ENCODE measurements around the gene ETFBKMT.

ETFBKMT gene, protein sequence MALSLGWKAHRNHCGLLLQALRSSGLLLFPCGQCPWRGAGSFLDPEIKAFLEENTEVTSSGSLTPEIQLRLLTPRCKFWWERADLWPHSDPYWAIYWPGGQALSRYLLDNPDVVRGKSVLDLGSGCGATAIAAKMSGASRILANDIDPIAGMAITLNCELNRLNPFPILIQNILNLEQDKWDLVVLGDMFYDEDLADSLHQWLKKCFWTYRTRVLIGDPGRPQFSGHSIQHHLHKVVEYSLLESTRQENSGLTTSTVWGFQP

DNA sequence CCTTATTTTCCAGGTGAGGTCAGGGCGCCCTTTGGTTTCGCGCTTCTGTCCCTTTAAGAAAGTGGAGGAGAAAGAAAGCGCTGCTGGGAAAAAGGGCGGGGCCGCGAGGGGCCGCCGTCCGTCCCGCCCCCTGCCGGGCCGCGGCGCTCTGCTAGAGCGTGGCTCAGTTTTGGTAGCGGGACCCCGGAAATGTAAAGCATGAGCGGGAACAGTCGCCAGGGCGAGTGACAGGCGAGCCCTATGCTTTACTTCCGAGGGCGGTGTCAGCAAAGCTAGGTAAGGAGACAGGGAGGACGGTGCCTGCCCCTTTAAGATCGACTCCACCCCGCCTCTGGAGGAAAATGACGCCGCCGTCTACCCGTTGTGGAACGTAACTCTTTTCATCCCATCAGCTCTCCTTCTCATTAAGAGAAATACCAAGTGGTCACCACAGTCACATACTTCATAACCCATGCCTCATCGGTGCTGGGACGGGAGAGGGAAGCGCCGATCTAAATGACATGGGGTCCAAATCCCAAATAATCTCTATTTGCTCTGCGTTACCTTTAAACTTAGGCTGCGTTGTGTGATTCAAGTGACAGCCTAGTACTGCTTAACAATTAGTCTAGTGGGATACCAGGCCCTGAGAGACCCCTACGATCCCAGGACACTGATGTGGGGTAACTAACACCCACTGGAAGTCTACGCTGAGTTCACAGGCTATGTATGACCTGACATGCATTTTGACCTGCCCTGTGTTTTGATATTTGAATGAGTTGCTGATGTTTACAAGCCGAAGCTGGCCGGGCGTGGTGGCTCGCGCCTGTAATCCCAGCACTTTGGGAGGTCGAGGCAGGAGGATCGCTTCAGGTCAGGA, at the start of gene ETFBKMT:
Gene ETFBKMT, plus strand, starts transcription at position 602 of the 856 bp plus-strand sequence. CDS start 2,266 bp downstream, outside the sequence.
- peak; percentile 94 for DNase-seq

DNA sequence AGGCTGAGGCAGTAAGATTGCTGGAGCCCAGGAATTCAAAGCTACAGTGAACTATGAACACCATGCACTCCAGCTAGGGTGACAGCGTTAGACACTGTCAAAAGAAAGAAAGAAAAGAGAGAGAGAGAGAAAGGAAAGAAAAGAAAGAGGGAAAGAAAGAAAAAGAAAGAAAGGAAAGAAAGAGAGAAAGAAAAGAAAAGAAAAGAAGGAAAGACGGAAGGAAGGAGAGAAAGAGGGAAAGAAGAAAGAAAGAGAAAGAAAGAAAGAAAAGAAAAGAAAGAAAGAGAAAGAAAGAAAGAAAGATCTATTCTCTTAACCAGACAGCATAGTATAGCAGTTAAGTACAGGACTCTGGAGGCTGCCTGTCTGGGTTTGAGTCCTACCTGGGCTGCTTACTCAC, 46.7 kb upstream of the ETFBKMT start:
- DNase-seq, result no peak

DNA sequence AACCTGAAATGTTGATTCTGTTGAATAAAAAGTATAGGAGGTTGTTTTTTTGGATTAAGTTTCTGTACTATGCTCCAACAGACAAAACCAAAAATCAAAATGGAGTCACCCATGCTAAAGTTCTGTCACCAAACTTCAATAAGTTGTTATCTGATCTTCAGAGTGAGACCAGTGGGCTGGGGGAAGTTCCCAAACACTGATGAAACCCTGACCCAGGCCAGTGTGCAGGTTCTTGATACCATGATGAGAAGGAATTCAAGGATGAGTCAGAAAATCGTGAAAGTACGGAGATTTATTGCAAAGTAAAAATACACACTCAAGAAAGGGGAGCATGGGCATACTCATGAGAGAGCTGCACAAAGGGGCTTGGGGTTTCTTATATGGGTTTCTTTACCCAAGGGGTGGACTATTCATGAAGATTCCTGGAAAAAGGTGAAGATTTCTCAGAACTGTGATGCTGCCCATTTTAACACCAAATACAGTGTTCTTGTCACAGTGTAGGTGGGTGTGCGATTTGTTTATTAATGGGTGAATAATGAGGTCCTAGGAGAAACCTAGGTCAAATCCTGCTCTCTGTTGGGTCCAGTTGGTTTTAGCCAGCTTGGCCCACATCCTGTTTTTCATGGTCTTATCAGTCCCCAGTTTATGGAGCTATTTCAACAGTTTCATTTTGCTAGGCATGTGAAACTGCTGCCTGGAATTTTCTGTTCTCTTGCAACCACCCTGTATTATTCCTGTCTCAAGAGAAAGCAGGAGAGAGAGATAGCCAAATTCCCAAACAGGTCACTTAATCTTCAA, 41.1 kb upstream of the ETFBKMT start:
- no peak for DNase-seq

DNA sequence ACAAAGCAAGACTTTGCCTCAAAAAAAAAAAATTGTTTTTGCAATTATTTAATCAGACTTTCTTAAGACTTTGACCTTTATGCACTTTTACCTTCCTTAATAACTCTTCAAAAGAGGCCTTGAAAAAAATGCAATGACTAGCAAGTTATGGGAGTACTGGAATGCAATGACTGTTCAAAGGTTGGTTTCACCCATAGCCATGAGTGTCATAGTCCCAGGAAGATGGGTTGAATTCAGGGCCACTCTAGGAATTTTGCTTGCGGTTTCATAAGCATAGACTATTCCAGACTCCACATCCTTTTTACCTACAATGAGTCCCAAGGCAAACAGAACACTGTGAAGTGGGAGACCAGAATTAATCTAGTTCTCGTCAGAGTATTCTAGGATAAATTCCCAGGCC, 39.2 kb upstream of the ETFBKMT start:
- no peak for DNase-seq

DNA sequence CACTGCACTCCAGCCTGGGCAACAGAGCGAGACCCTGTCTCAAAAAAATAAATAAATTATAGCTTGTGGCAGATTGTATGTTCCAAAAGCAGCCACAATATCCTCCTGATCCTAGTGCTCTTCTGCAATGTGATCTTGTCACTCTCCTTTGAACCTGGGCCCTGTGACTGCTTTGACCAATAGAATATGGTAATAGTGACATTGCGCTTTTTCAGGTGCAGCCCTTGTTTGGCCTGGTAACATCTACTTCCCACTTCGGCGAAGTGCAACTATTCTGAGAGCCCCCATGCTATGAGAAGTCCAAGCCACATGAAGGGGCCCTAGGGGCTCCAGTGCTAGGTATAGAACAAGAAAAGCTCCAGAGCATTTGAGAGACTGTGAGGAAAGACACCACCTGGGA, 37.5 kb upstream of the ETFBKMT start:
- no peak for DNase-seq

DNA sequence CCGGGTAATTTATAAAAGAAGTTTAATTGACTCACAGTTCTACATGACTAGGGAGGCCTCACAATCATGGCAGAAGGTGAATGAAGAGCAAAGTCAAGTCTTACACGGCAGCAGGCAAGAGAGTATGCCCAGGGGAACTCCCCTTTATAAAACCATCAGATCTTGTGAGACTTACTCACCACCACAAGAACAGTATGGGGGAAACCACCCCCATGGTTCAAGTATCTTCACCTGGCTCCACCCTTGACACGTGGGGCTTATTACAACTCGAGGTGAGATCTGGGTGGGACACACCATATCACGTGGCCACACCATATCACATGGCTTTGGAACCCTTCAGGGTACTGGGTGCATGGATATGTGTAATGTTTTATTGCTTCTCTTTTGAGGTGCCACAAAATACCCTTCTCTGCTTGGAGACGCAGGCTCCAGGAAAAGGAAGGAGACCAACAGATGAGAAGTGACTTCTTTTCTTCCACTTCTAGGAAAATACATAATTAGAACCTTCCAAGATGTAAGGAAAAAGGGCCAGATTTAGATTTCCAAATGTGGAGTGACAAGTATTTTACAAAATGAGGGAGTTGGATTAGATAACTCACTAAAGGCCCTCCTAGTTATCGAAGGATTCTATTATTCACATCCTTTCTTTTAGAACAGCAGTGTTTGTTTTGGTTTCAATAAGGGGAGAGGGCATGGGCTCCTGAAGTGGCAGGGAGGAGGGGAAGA, 33.1 kb upstream of the ETFBKMT start:
- DNase-seq, result no peak

DNA sequence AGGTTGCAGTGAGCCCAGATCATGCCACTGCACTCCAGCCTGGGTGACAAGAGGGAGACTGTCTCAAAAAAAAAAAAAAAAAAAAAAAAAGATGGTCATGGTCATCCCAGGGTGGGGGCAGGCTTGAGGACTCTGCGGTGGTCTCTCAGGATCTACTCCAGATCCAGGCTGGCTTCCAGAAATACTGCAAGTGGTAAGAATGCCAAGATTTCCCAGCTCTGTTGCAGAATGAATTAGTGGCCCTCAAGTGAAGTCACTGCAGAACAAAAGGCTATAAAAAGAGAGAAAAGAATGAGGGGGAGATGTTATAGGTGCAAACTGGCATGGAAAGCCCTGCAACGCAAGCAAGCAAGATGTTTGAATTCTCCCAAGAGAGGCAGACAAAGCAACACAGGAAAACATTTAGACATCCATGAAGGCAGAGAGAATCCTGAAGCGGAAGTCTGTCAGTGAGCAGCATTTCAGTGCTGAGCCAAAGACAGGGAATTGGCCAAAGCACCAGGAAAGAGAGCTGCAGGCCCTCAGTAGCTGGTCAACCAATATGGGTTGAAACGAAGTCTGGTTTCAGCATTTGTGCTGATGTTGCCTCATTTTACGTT, 31.9 kb upstream of the ETFBKMT start:
- no peak for DNase-seq

DNA sequence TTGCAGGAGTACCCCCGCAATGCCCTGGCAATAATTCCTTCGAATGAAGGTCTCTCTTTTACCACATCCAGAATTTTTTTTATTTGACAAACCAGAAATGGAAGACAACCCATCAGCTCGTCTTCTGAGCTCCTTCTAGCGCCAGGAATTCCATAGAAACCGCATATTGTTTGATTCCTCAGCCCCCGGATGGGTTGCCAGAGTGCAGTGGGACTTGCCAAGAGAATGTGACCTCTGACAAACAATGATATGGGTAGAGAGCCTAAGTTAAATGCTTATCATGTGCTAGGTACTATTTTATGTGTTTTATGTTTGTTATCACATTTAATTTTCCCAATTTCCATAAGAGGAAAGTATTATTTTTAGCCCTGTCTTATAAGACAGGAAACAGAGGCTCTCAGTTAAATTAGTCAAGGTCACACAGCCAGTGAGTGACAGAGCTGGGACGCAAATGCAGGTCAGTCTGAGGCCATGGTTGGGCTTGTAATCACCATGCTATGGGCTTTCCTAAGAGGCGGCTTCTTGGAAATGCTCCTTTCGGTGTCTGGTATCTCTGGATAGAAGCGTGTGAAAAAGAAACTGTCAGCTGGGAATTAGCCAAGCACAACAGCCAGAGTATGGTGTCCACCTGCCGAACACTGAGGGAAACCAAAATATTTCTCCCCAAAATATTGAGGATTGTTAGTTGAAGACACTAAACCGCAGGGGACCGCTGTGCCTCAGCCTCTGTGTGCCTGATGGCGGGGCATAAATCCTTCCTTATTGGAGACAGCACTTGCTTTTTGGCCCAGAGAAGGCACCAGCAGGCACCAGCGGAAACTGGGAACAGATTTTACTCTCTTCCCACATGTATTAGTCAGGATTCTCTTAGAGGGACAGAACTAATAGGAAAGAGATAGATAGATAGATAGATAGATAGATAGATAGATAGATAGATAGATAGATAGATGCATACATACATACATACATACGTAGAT, 29.4 kb upstream of the ETFBKMT start:
- no peak for DNase-seq

DNA sequence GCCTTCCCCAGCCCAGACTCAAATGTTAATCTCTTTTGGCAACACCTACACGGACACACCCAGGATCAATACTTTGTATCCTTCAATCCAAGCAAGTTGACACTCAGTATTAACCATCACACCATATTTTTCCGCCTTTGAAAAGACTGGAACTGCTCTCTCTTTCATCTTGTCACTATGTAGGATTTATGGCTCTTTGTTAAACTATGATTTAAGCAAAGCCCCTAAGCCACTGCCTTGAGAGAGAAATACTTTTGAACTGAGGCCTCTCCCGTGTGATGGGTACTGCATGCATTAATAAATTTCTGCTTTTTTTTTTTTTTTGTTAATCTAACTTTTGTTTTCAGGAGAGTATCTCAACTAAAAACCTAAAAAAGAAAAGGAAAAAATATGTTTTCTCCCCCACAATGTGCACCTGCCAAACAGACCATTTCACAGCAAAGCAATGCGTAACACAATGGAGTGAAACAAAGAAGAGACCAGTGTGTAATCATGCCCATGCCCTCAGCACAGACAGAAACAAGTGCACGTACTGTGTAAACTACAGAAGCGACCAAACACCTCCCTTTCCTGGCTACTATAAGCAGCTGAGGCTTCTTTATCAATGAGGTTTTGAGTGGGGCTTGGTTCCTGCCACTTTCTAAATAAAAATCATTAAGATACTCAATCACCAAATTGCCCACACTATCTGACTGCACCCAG, 28.3 kb upstream of the ETFBKMT start:
- no peak for DNase-seq

DNA sequence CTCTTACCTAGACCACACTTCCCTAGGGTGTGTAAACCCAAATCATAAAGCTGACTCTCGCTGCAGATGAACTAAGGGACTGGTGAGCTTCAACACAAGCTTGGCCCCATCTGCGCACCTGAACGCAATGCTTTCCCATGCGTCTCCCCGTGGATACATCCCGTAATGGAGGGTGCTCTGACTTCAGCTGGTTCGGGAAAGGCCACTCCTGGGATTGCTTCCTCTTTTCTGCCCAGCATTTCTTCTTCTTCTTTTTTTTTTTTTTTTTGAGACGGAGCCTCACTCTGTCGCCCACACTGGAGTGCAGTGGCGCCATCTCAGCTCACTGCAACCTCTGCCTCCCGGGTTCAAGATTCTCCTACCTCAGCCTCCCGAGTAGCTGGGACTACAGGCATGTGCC, 27.7 kb upstream of the ETFBKMT start:
- DNase-seq, result no peak

DNA sequence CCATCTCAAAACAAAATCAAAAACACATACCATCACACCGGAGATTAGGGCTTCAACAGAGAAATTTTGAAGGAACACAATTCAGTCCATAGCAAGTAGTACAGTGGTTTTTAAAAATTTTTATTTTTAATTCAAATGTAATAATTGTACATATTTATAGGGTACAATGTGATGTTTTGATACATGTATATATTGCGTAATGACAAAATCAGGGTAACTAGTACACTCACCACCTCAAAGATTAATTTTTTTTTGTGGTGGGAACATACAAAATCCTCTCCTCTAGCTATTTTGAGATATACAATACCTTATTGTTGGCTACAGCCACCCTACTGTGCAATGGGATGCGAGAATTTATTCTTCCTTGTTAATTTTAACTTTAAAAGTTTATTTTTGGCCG, 26.0 kb upstream of the ETFBKMT start:
- no peak for DNase-seq

DNA sequence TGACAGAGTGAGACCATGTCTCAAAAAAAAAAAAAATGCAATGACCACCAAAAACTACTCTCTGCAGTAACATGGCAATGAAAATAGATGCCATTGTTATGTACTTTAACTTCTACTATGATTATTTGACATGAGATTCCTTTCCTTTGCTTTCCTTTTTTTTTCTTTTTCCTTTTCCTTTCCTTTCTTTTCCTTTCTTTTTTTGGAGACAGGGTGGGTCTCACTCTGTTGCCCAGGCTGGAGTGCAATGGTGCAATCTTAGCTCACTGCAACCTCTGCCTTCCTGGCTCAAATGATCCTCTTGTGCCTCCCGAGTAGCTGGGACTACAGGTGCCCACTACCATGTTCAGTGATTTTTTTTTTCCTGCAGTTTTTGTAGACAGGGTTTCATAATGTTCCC, 24.9 kb upstream of the ETFBKMT start:
- no peak for DNase-seq

DNA sequence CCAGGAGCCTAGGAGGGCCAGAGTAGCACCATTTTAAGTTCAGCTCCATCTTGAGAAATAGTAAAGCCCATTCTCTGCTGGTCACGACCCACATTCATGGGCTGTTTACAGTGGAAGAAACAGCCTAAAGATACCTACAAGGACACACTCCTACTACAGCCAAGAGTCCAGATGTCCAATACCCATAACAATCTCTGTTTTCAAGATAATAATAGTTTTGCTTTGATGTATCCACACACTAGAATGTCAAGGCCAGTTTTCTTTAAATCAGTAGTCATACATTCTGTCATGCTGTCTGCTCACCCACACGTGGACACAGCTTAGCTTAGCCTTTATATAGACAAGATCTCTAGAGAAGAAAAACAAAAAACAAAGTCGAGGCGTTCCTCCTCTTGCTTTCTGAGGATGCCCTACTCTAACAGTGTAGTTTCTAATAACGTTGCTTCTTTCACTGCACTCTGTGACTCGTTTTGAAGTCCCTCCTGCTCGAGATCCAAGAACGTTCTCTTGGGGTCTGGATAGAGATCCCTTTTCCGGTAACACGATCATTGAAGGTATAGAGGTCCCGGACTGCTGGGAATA, 17.9 kb upstream of the ETFBKMT start:
- no peak for DNase-seq

DNA sequence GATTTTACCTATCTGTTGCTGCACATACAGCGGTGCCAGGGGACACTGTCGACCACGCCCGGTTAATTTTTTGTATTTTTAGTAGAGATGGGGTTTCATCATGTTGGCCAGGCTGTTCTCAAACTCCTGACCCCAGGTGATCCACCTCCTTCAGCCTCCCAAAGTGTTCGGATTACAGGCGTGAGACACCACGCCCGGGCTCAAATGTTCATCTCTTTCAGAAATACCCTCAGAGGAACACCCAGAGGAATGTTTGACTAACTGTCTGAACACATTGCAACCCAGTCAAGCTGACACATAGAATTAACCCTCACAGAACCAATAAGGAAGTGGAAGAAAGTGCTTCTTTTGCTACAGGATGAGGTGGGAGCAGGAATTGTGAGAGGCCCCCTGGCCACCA, 15.0 kb upstream of the ETFBKMT start:
- no peak for DNase-seq

DNA sequence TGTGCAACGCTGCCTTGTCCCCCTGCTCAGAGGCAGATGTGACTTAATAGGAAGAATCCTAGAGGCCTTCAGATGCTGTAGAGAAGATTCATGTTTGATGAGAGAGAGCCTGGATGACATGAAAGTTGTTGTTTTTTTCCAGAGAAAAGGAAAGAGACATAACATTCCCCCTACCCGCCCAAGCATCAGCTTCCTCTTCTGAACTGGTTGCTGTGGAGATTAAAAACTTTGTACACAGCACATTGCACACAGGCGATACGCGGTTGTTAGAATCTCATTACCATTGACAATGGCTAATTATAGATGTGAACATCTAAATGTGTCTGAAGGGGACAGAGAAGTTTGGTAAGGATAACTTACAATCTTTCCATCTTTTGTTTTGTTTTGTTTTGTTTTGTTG, 13.6 kb upstream of the ETFBKMT start:
- DNase-seq, result no peak

DNA sequence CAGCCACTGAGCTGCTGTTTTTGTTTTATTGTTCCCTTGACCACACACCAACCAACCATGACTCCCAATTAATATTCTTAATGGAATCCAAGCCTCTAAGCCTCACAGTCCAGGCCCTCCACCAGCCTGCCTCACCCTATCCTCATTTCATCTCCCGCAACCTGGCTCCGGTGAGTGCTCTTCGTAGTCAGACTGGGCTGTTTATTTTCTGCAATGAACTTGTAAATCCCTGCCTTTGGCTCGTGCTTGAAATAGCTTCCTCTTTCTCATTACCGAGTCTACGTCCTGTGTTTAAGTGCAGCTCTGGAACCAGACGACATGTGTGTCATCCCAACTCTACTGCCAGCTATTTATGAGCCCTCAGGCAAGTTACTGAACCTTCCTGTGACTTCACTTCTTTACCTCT, 12.4 kb upstream of the ETFBKMT start:
- no peak for DNase-seq

DNA sequence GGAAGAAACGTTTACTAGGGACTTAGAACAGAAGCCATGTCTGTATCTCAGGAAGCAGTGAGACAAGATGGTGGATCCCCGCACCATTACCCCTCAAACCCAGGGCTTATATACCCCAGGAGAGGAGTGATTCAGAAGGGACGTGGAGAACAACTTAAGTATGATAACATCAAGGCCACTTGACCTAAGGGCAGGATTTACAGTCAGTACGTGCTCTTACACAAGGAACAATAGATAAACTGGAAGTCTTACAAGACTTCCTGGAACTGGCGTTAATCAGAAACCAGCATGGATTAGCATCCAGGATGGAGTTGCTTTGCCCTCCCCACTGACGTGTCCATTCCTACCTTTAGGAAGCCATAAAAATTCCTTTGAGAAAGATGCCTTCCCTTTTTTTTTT, 8.6 kb upstream of the ETFBKMT start:
- no peak for DNase-seq

DNA sequence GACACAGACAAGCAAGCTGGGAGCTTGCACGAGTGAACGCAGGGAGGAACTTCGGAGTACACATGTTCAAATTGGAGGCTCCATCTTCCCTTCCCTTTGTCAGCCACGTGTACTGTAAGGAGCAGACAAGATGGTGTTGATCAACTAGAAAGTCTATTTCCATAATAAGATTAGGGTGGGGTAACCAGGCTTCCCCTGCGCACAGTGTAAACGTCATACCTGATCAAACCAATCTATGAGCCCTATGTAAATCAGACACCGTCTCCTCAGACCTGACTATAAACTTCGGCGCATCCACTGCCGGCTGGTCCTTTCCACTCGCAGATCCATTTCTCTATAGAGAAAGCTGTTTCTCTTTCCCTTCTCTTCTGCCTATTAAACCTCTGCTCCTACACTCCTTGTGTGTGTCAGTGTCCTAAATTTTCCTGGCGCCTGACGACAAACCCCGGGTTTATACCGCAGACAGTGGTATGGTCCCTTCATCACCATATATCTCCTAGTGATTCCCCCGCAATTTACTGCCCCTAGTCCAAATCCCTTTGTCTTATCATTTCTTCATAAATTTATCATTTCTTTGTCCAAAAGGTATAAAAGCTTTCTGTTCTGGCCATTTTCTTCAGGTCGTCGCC, 7.5 kb upstream of the ETFBKMT start:
- no peak for DNase-seq

DNA sequence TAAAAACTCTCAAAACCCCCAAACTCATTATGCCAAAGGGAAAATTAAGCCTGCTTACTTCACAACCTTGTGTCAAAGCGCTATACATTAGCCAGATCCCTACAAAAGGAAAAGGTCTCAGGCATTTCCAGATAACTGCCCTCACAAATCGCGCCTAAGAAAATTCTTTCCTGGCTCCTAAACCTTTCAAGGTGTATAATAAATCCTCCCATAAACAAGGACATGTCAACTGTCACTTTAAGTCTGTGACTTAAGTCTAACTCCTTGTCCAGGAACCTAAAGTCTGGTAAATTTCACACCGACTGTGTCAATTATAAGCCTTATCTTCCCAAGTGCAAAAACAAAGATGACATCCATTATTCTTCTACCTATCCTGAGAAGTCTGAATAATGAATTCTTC, 4.3 kb upstream of the ETFBKMT start:
- no peak for DNase-seq

DNA sequence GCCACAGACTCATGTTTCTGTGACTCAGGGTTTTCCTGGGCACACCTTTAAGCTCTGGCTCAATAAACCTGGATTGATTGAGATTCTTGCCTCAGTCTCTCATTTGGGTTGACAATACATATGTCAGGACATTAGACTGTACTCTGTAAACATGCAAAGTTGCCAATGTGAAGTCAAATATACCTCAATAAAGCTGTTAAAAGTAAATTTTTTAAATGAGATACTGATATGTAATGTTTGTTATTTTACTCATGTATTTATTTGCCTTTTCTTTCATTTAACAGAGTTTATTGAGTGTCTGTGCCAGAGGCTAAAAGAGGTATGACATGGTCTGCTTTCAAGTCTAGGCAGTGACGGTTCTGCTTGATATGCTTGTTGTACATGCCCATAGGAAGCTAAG, 3.7 kb upstream of the ETFBKMT start:
- no peak for DNase-seq
